MM.1S (cell line): ENCODE measurements around the gene NUB1.

Experiments used
- DNase-seq: peaks from one replicate; pipeline ENCODE4 v3.0.0-alpha.2; 2015
- H2AFZ ChIP-seq: fragments of 300-600 bp; sonication (generic); 2 replicates; pipeline ENCODE4 v1.6.0; 2016; ENCODE audit warnings: antibody characterized with exemption, low read length
- H3F3A ChIP-seq: fragments of 300-600 bp; sonication (generic); 2 replicates; pipeline ENCODE4 v1.6.1; 2016; ENCODE audit warnings: mild to moderate bottlenecking, antibody characterized with exemption, low read length, moderate library complexity, mixed read lengths; ENCODE audit not compliant: insufficient read depth
- H3K27ac ChIP-seq: fragments of 300-600 bp; sonication (generic); 2 replicates; pipeline ENCODE4 v1.5.1; 2016; ENCODE audit warnings: mild to moderate bottlenecking, low read length
- H3K27me3 ChIP-seq: fragments of 300-600 bp; sonication (generic); replicated peaks from 2 replicates; pipeline ENCODE4 v1.6.0; 2016; ENCODE audit warnings: low read length; ENCODE audit not compliant: insufficient read depth
- H3K36me3 ChIP-seq: fragments of 300-600 bp; sonication (generic); replicated peaks from 2 replicates; pipeline ENCODE4 v1.6.1; 2016; ENCODE audit warnings: mild to moderate bottlenecking, low read length, mixed read lengths; ENCODE audit not compliant: insufficient read depth
- H3K4me1 ChIP-seq: fragments of 300-600 bp; sonication (generic); 2 replicates; pipeline ENCODE4 v1.6.1; 2016; ENCODE audit warnings: low read length, mixed read lengths
- H3K4me2 ChIP-seq: fragments of 300-600 bp; sonication (generic); 2 replicates; pipeline ENCODE4 v1.6.0; 2016; ENCODE audit warnings: low read depth, low read length
- H3K4me3 ChIP-seq: fragments of 300-600 bp; sonication (generic); 2 replicates; pipeline ENCODE4 v1.5.1; 2016; ENCODE audit warnings: low read length, mixed read lengths
- H3K79me2 ChIP-seq: fragments of 300-600 bp; sonication (generic); 2 replicates; pipeline ENCODE4 v1.6.1; 2016; ENCODE audit warnings: mixed run types, low read length, mixed read lengths
- H3K9ac ChIP-seq: fragments of 300-600 bp; sonication (generic); 2 replicates; pipeline ENCODE4 v1.6.1; 2016; ENCODE audit warnings: low read length, mixed read lengths
- H3K9me2 ChIP-seq: fragments of 300-600 bp; sonication (generic); replicated peaks from 2 replicates; pipeline ENCODE4 v1.6.1; 2016; ENCODE audit warnings: mild to moderate bottlenecking, low read length, mixed read lengths; ENCODE audit not compliant: insufficient read depth
- H3K9me3 ChIP-seq: fragments of 300-600 bp; sonication (generic); replicated peaks from 2 replicates; pipeline ENCODE4 v1.6.1; 2016; ENCODE audit warnings: mild to moderate bottlenecking, low read length, mixed read lengths; ENCODE audit not compliant: insufficient read depth
- H4K20me1 ChIP-seq: fragments of 300-600 bp; sonication (generic); 2 replicates; pipeline ENCODE4 v1.6.1; 2016; ENCODE audit warnings: mild to moderate bottlenecking, low read length, moderate library complexity, mixed read lengths; ENCODE audit not compliant: insufficient read depth
- EZH2 ChIP-seq: fragments of 300-600 bp; sonication (generic); optimal IDR thresholded peaks from 2 replicates; pipeline ENCODE3; 2017; ENCODE audit warnings: low read depth, mild to moderate bottlenecking, antibody characterized with exemption, low read length, mixed read lengths
- EZH2phosphoT487 ChIP-seq: fragments of 300-600 bp; sonication (generic); IDR thresholded peaks from 2 replicates; pipeline ENCODE4 v1.6.1; 2018; ENCODE audit warnings: antibody characterized with exemption, low read length
- TF ChIP-seq, protein P1 (sequence below): fragments of 300-600 bp; sonication (generic); IDR thresholded peaks from 2 replicates; pipeline ENCODE4 v1.5.1; 2016; ENCODE audit warnings: antibody characterized with exemption, low read length, mixed read lengths

Gene NUB1

GRCh38 chr7:151415375-151416105, 73.9 kb downstream of the NUB1 start:
- no peaks in the 10 kb centered on the region for H3K4me1 ChIP-seq
- no peaks in the 10 kb centered on the region for H3K9me3 ChIP-seq
- DNase-seq = no peak
- no peaks in the 10 kb centered on the region for H3F3A ChIP-seq
- no peak overlapping the region for H3K4me3 ChIP-seq
- TF ChIP-seq EZH2 (no peak), EZH2phosphoT487 (no peak)
- TF ChIP-seq, protein P1, sequence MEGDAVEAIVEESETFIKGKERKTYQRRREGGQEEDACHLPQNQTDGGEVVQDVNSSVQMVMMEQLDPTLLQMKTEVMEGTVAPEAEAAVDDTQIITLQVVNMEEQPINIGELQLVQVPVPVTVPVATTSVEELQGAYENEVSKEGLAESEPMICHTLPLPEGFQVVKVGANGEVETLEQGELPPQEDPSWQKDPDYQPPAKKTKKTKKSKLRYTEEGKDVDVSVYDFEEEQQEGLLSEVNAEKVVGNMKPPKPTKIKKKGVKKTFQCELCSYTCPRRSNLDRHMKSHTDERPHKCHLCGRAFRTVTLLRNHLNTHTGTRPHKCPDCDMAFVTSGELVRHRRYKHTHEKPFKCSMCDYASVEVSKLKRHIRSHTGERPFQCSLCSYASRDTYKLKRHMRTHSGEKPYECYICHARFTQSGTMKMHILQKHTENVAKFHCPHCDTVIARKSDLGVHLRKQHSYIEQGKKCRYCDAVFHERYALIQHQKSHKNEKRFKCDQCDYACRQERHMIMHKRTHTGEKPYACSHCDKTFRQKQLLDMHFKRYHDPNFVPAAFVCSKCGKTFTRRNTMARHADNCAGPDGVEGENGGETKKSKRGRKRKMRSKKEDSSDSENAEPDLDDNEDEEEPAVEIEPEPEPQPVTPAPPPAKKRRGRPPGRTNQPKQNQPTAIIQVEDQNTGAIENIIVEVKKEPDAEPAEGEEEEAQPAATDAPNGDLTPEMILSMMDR = no peak
- no peaks in the 10 kb centered on the region for H3K79me2 ChIP-seq
- no peak overlapping the region for H2AFZ ChIP-seq
- no peaks in the 10 kb centered on the region for H3K36me3 ChIP-seq
- peaks cover 21% of the 10 kb centered on the region for H3K27me3 ChIP-seq
- no peak overlapping the region for H3K27ac ChIP-seq
- H3K9me2 ChIP-seq = no peaks in the 10 kb centered on the region
- no peaks in the 10 kb centered on the region for H4K20me1 ChIP-seq
- no peak overlapping the region for H3K9ac ChIP-seq
- H3K4me2 ChIP-seq = no peak overlapping the region

DNA sequence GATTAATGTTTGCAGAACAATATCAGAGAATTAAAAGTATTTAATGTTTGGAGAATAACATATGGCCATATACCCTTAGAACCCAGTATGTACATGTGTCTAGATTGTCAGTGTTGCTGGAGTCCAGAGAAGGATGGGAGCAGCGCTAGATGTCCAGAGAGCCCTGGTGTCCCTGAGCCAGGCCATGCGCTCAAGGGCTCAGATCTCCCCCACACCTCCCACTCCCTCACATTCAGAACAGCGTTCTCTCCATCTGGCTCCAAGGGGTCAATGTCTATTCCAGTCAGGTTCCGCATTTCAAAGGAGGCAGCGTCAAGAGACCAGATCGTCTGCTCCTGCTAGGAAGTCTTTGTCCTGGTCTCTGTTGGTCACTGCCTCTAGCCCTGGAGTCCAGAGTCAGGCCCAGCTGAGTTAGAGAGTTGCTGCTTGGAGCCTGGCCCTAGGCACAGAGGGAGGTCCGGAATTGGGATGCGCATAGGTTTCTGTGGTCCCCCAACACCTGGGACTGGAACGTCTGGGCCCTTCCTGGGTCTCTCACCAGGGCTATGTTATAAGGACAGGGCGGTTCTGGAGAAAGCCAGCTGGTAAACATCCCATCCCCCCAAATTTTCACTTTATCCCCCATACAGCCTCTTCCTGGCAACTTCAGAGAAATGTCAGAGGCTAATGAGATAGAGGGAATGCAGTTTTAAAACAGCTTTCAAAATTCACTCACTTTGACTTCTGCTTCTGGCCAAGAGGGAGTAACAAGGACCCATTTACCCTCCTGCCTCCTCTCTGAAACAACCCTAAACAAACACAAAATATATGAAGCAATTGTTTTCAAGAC, 74.7 kb downstream of the NUB1 start:
- Histone ChIP-seq H3K9me3 (no peaks in the 10 kb centered on the region), H2AFZ (no peak overlapping the region), H3F3A (no peaks in the 10 kb centered on the region), H3K9ac (no peak overlapping the region), H3K9me2 (no peaks in the 10 kb centered on the region), H3K36me3 (no peaks in the 10 kb centered on the region), H3K27ac (no peak overlapping the region), H3K79me2 (no peaks in the 10 kb centered on the region), H3K4me3 (no peak overlapping the region), H3K4me2 (no peak overlapping the region), H3K4me1 (no peaks in the 10 kb centered on the region), H3K27me3 (peaks cover 14% of the 10 kb centered on the region), H4K20me1 (no peaks in the 10 kb centered on the region)
- no peak for DNase-seq
- TF ChIP-seq EZH2 (no peak), EZH2phosphoT487 (no peak)
- TF ChIP-seq, protein P1 = no peak

- Histone ChIP-seq H3K9me2 (no peaks in the 10 kb centered on the region), H3K9me3 (no peaks in the 10 kb centered on the region), H4K20me1 (no peaks in the 10 kb centered on the region), H3K9ac (no peak overlapping the region), H3K4me2 (no peak overlapping the region), H2AFZ (no peak overlapping the region), H3K4me1 (no peaks in the 10 kb centered on the region), H3K36me3 (no peaks in the 10 kb centered on the region), H3F3A (no peaks in the 10 kb centered on the region), H3K27me3 (peaks cover 8% of the 10 kb centered on the region; the same call in 1 of the 2 replicates), H3K79me2 (no peaks in the 10 kb centered on the region), H3K4me3 (no peak overlapping the region), H3K27ac (no peak overlapping the region)
- no peak for DNase-seq
- no peak for TF ChIP-seq EZH2
- TF ChIP-seq, protein P1 = no peak
- no peak for TF ChIP-seq EZH2phosphoT487
Measured at GRCh38 chr7:151416941-151417315, 75.3 kb downstream of the NUB1 start.
